ENCODE measurements around the gene OXLD1.

Gene OXLD1

GRCh38 chr17:81702934-81703746 is 36.7 kb upstream of the OXLD1 start, which contains the start of gene MRPL12:
MRPL12 (plus strand) TSS chr17:81703367; CDS start chr17:81703502, 135 bp downstream.
- DNase-seq (ENCODE audit: low read depth in 1 of 2, low spot score in 1 of 2) = peak; percentile 74 to 83

- no peak for DNase-seq (ENCODE audit: low read depth in 1 of 2, low spot score in 1 of 2)
These were observed 35.1 kb upstream of the OXLD1 start for GRCh38 chr17:81701288-81702071.

- no peak for DNase-seq (ENCODE audit: low read depth in 1 of 2, low spot score in 1 of 2)
These were observed 34.2 kb upstream of the OXLD1 start for GRCh38 chr17:81700353-81701287.

GRCh38 chr17:81697261-81698044 is 31.0 kb upstream of the OXLD1 start:
- no peak for DNase-seq (ENCODE audit: low read depth in 1 of 2, low spot score in 1 of 2)

GRCh38 chr17:81696218-81696941 is 30.0 kb upstream of the OXLD1 start:
- no peak for DNase-seq (ENCODE audit: low read depth in 1 of 2, low spot score in 1 of 2)

- no peak for DNase-seq (ENCODE audit: low read depth in 1 of 2, low spot score in 1 of 2)
These were observed 29.4 kb upstream of the OXLD1 start for GRCh38 chr17:81695801-81696200.

GRCh38 chr17:81695211-81695610 is 28.8 kb upstream of the OXLD1 start:
- DNase-seq (ENCODE audit: low read depth in 1 of 2, low spot score in 1 of 2) = no peak

GRCh38 chr17:81694810-81695209 is 28.4 kb upstream of the OXLD1 start:
- DNase-seq (ENCODE audit: low read depth in 1 of 2, low spot score in 1 of 2) = no peak

GRCh38 chr17:81693509-81694210 is 27.3 kb upstream of the OXLD1 start:
- DNase-seq (ENCODE audit: low read depth in 1 of 2, low spot score in 1 of 2) = no peak

GRCh38 chr17:81691608-81692007 is 25.2 kb upstream of the OXLD1 start:
- DNase-seq (ENCODE audit: low read depth in 1 of 2, low spot score in 1 of 2) = no peak

- no peak for DNase-seq (ENCODE audit: low read depth in 1 of 2, low spot score in 1 of 2)
These were observed 24.8 kb upstream of the OXLD1 start for GRCh38 chr17:81691196-81691595.

- no peak for DNase-seq (ENCODE audit: low read depth in 1 of 2, low spot score in 1 of 2)
These were observed 24.1 kb upstream of the OXLD1 start for GRCh38 chr17:81690549-81690948.

- DNase-seq (ENCODE audit: low read depth in 1 of 2, low spot score in 1 of 2) = no peak
These were observed 23.7 kb upstream of the OXLD1 start for GRCh38 chr17:81690066-81690465.

GRCh38 chr17:81688616-81689015 is 22.2 kb upstream of the OXLD1 start:
- no peak for DNase-seq (ENCODE audit: low read depth in 1 of 2, low spot score in 1 of 2)

GRCh38 chr17:81687770-81688541 is 21.6 kb upstream of the OXLD1 start:
- DNase-seq (ENCODE audit: low read depth in 1 of 2, low spot score in 1 of 2) = no peak

- DNase-seq (ENCODE audit: low read depth in 1 of 2, low spot score in 1 of 2) = no peak
These were observed 20.2 kb upstream of the OXLD1 start for GRCh38 chr17:81686614-81687013.

GRCh38 chr17:81685108-81685507 is 18.7 kb upstream of the OXLD1 start:
- peak in 1 of 2 donors; percentile 31 for DNase-seq (ENCODE audit: low read depth in 1 of 2, low spot score in 1 of 2)

- DNase-seq (ENCODE audit: low read depth in 1 of 2, low spot score in 1 of 2) = no peak
These were observed 18.1 kb upstream of the OXLD1 start for GRCh38 chr17:81684442-81684911.
